ENCODE data around the gene CCER1. TPM values are rescaled to one million over a fixed set of nuclear protein-coding genes. Genes with fewer than 3 reads are reported as not detected.

The CCER1 gene
- polyA plus RNA-seq, 3 donors: not detected

- Histone ChIP-seq H3K4me1 (ENCODE audit: control insufficient read depth in 1 of 2, insufficient read depth in 2 of 2, low read length in 2 of 2) (no peaks in the 10 kb centered on the region), H2AFZ (ENCODE audit: insufficient read depth, low read depth, low read length, poor library complexity, severe bottlenecking) (no peak overlapping the region), H3K36me3 (replicated peaks in 1 of 2; ENCODE audit: control insufficient read depth in 1 of 2, insufficient read depth in 2 of 2, low read length in 2 of 2) (no peaks in the 10 kb centered on the region), H3K27me3 (ENCODE audit: control insufficient read depth in 2 of 2, insufficient read depth in 2 of 2, low read length in 2 of 2) (no peaks in the 10 kb centered on the region), H3K4me3 (replicated peaks in 1 of 3; ENCODE audit: low read depth in 2 of 3, low read length in 3 of 3) (no peak overlapping the region), H4K20me1 (ENCODE audit: insufficient read depth, low read length) (no peaks in the 10 kb centered on the region), H3K4me2 (replicated peaks; ENCODE audit: extremely low read depth, low read length, poor library complexity, severe bottlenecking) (no peak overlapping the region), H3K9ac (ENCODE audit: insufficient read depth, low read length, poor library complexity, severe bottlenecking) (no peak overlapping the region), H3K9me3 (replicated peaks in 1 of 2; ENCODE audit: control insufficient read depth in 1 of 2, insufficient read depth in 1 of 2, low read length in 2 of 2) (no peaks in the 10 kb centered on the region), H3K27ac (ENCODE audit: low read depth in 1 of 2, low read length in 2 of 2) (no peak overlapping the region), H3K79me2 (ENCODE audit: insufficient read depth, low read length) (no peaks in the 10 kb centered on the region)
- Mint-ChIP-seq H3K9me3 (peaks cover 0 to 5% (median 0%) of the 10 kb centered on the region in 7 donors), H3K27me3 (ENCODE audit: low read depth in 3 of 3) (no peaks in the 10 kb centered on the region), H3K27ac (no peak overlapping the region), H3K36me3 (no peaks in the 10 kb centered on the region), H3K4me1 (no peaks in the 10 kb centered on the region), H3K4me3 (no peak overlapping the region)
- DNase-seq: no peak
- intact Hi-C loops (cut with micrococcal nuclease): no loop called here
- TF ChIP-seq CTCF (IDR thresholded peaks at IDR 0.05): no peak
Observed at GRCh38 chr12:90922145-90922627, 32.8 kb downstream of the CCER1 start.

- Histone ChIP-seq H3K4me3 (replicated peaks in 1 of 3; ENCODE audit: low read depth in 2 of 3, low read length in 3 of 3) (no peak overlapping the region), H4K20me1 (ENCODE audit: insufficient read depth, low read length) (no peaks in the 10 kb centered on the region), H3K9me3 (replicated peaks in 1 of 2; ENCODE audit: control insufficient read depth in 1 of 2, insufficient read depth in 1 of 2, low read length in 2 of 2) (no peaks in the 10 kb centered on the region), H2AFZ (ENCODE audit: insufficient read depth, low read depth, low read length, poor library complexity, severe bottlenecking) (no peak overlapping the region), H3K27ac (ENCODE audit: low read depth in 1 of 2, low read length in 2 of 2) (no peak overlapping the region), H3K4me1 (ENCODE audit: control insufficient read depth in 1 of 2, insufficient read depth in 2 of 2, low read length in 2 of 2) (no peaks in the 10 kb centered on the region), H3K79me2 (ENCODE audit: insufficient read depth, low read length) (no peaks in the 10 kb centered on the region), H3K9ac (ENCODE audit: insufficient read depth, low read length, poor library complexity, severe bottlenecking) (no peak overlapping the region), H3K4me2 (replicated peaks; ENCODE audit: extremely low read depth, low read length, poor library complexity, severe bottlenecking) (no peak overlapping the region), H3K36me3 (replicated peaks in 1 of 2; ENCODE audit: control insufficient read depth in 1 of 2, insufficient read depth in 2 of 2, low read length in 2 of 2) (no peaks in the 10 kb centered on the region), H3K27me3 (ENCODE audit: control insufficient read depth in 2 of 2, insufficient read depth in 2 of 2, low read length in 2 of 2) (no peaks in the 10 kb centered on the region)
- no peak for DNase-seq
- Mint-ChIP-seq H3K27ac (no peak overlapping the region), H3K9me3 (peaks cover 0 to 5% (median 0%) of the 10 kb centered on the region in 7 donors), H3K4me3 (no peak overlapping the region), H3K27me3 (ENCODE audit: low read depth in 3 of 3) (no peaks in the 10 kb centered on the region), H3K36me3 (no peaks in the 10 kb centered on the region), H3K4me1 (no peaks in the 10 kb centered on the region)
- intact Hi-C loops (cut with micrococcal nuclease): no loop called here
- no peak for TF ChIP-seq CTCF (IDR thresholded peaks at IDR 0.05)
- no CpG with 5 or more reads among the region's 1 CpG for WGBS (ENCODE audit: insufficient coverage)
Observed at GRCh38 chr12:90921536-90921935, 33.4 kb downstream of the CCER1 start.
